ENCODE data around the gene ITPKC.

GRCh38 chr19:40739030-40739839 is 22.3 kb downstream of the ITPKC start:
- TF ChIP-seq CTCF (IDR thresholded peaks at IDR 0.05): no peak
- no peak for TF ChIP-seq POLR2AphosphoS5 (IDR thresholded peaks at IDR 0.05)
- TF ChIP-seq POLR2A (IDR thresholded peaks at IDR 0.05): no peak

Measured in prostate gland (tissue), 2 donors.